Right lobe of liver (tissue), 6 donors: ENCODE data around the gene SLC37A2. TPM values are rescaled to one million over a fixed set of nuclear protein-coding genes. Genes with fewer than 3 reads are reported as not detected.
"Not testable (repeated sequence)": the region's sequence is repeated elsewhere in the genome, so short reads cannot be mapped to it uniquely, and the experiment has no call there.

Experiments
- ATAC-seq, 4 donors: fragments of 200-7000 bp; cut with Tn5 transposase; one replicate each; pipeline ENCODE4 v1.9.1; 2020; ENCODE audit warnings: mild to moderate bottlenecking in 4 of 4, moderate library complexity in 4 of 4
- DNase-seq, 3 donors: peaks; one replicate each; pipeline ENCODE4 v3.0.0-alpha.2; 2020
- H3K27ac ChIP-seq, 3 donors: fragments of 200-600 bp; one replicate each; pipeline ENCODE4 v1.8.0; 2022
- H3K27me3 ChIP-seq, 2 donors: fragments of 200-600 bp; one replicate each; pipeline ENCODE4 v1.8.0; 2022
- H3K36me3 ChIP-seq, 4 donors: fragments of 200-600 bp; sonication (generic) in 1 of 4; one replicate each; pipeline versions ENCODE4 v1.5.1 to v1.8.0; 2017 to 2022; ENCODE audit warnings: control low read depth in 1 of 4
- H3K4me1 ChIP-seq, 4 donors: fragments of 200-600 bp; sonication (generic) in 1 of 4; one replicate each; pipeline versions ENCODE4 v1.5.1 to v1.8.0; 2017 to 2022; ENCODE audit warnings: control low read depth in 1 of 4
- H3K4me3 ChIP-seq, 3 donors: fragments of 200-600 bp; one replicate each; pipeline ENCODE4 v1.8.0; 2022
- H3K9me3 ChIP-seq, 4 donors: fragments of 200-600 bp; sonication (generic) in 1 of 4; one replicate each; pipeline versions ENCODE4 v1.5.1 to v1.8.0; 2017 to 2022; ENCODE audit warnings: control low read depth in 1 of 4
- CTCF ChIP-seq, 4 donors: fragments of 200-600 bp in 3 of 4; fragments of 450-650 bp in 1 of 4; IDR thresholded peaks; one replicate each; pipeline versions ENCODE4 v1.5.1 to v1.8.0; 2016 to 2022; ENCODE audit warnings: antibody characterized with exemption in 4 of 4, mild to moderate bottlenecking in 2 of 4
- POLR2A ChIP-seq: fragments of 450-650 bp; IDR thresholded peaks from one replicate; pipeline ENCODE4 v1.6.1; 2017; ENCODE audit warnings: antibody characterized with exemption, mild to moderate bottlenecking
- WGBS: methylation state at CpG from one replicate; pipeline ENCODE4 v1.1.6; 2018; ENCODE audit warnings: low coverage, low lambda C conversion rate; ENCODE audit not compliant: insufficient coverage; ENCODE audit errors: missing lambda C conversion rate; 5-methylcytosine and 5-hydroxymethylcytosine counted together
- intact Hi-C, 2 donors: fragments of 100-400 bp; cut with DNase I; formaldehyde crosslinking; loops; one replicate each; pipeline versions ENCODE4 v1.11.2 to v1.14.1; 2022
- total RNA-seq, 6 experiments: library from RNA; depleted of rRNA in 2 of 6; stranded (reverse); fragments of >200 nt in 2 of 6; fragmentation: NEBNext Ultra II Directional in 3 of 6; extraction: Animal tissue kit (Norgen Biotek cat#: 25700) in 3 of 6; gene quantifications; one replicate each; pipeline versions ENCODE4 v1.1.0 to v1.2.4, GENCODE V29; 2016 to 2023
- donor health status: DM: no; HTN: yes; CAD: no.
- donor health status: DM: no; HTN: no; CAD: no.
- donor health status: DM: no; HTN: no; CAD: no.
- donor health status: DM: no; HTN: yes; CAD: no.
- donor health status: DM: no; HTN: yes; CAD: no.

The SLC37A2 gene
- total RNA-seq, 6 experiments from 2014 or later: 3.4 to 14.2 (median 4.7) TPM

- no peak for TF ChIP-seq CTCF (IDR thresholded peaks at IDR 0.05)
- TF ChIP-seq POLR2A: no peak
- H3K27ac ChIP-seq: no peak overlapping the region
- no peaks in the 10 kb centered on the region for H3K27me3 ChIP-seq
- no peaks in the 10 kb centered on the region for H3K4me1 ChIP-seq
- intact Hi-C loops: loop anchor here in 1 of 2 donors (10.0 kb wide), 2 partner anchors 58 to 318 kb away; no protein-coding TSS in a partner anchor
- DNase-seq (no peak), ATAC-seq (no peak)
- no peaks in the 10 kb centered on the region for H3K36me3 ChIP-seq
- H3K9me3 ChIP-seq: no peaks in the 10 kb centered on the region
- 93% methylated on average over 4 of the region's 14 CpGs for WGBS
- H3K4me3 ChIP-seq: no peak overlapping the region
Measured at GRCh38 chr11:125086633-125087296, 23.7 kb downstream of the SLC37A2 start.

DNA sequence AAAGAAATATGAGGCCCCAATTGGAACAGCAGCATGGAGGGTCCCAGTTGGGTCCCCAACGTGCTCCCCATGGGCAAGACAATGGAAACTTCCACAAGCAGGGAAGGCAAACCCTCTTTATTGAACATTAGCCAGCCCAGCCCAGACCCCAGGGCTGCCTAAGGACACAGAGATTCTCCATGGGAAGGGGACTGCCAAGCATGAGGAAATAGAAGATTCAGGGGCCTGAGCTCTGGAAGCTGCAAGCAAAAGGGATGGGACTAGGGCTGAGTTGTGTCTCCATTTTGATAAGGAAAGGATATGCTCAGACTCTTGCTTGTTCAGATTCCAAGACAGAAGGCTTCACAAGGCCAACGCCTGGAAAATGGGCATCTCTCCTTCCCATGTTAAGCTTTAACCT is 25.0 kb downstream of the SLC37A2 start:
- no peak for TF ChIP-seq POLR2A
- TF ChIP-seq CTCF (IDR thresholded peaks at IDR 0.05): no peak
- no peaks in the 10 kb centered on the region for H3K36me3 ChIP-seq
- WGBS: 83% methylated on average over 2 of the region's 2 CpGs

GRCh38 chr11:125088576-125089455 is 25.7 kb downstream of the SLC37A2 start:
- no peak overlapping the region for H3K27ac ChIP-seq
- DNase-seq (no peak), ATAC-seq (no peak)
- H3K36me3 ChIP-seq: no peaks in the 10 kb centered on the region
- 76% methylated on average over 4 of the region's 20 CpGs for WGBS
- H3K4me1 ChIP-seq: no peaks in the 10 kb centered on the region
- no peak for TF ChIP-seq CTCF (IDR thresholded peaks at IDR 0.05)
- TF ChIP-seq POLR2A: no peak
- intact Hi-C loops: loop anchor here in 1 of 2 donors (10.0 kb wide), 2 partner anchors 56 to 316 kb away; no protein-coding TSS in a partner anchor
- no peak overlapping the region for H3K4me3 ChIP-seq
- H3K9me3 ChIP-seq: no peaks in the 10 kb centered on the region
- no peaks in the 10 kb centered on the region for H3K27me3 ChIP-seq

More for the DNA sequence above, 25.0 kb downstream of the SLC37A2 start:
- no peaks in the 10 kb centered on the region for H3K9me3 ChIP-seq
- H3K27me3 ChIP-seq: no peaks in the 10 kb centered on the region
- no peak overlapping the region for H3K27ac ChIP-seq
- H3K4me3 ChIP-seq: no peak overlapping the region
- intact Hi-C loops: loop anchor here in 1 of 2 donors (10.0 kb wide), 2 partner anchors 57 to 317 kb away; no protein-coding TSS in a partner anchor
- H3K4me1 ChIP-seq: no peaks in the 10 kb centered on the region
- ATAC-seq (no peak), DNase-seq (no peak)

- not testable (repeated sequence) for ATAC-seq, H3K9me3 ChIP-seq, H3K27ac ChIP-seq, DNase-seq, H3K36me3 ChIP-seq, H3K4me3 ChIP-seq, H3K4me1 ChIP-seq, H3K27me3 ChIP-seq
- intact Hi-C loops: loop anchor here in 1 of 2 donors (10.0 kb wide), 2 partner anchors 55 to 315 kb away; no protein-coding TSS in a partner anchor
- WGBS: 67% methylated on average over 1 of the region's 31 CpGs
Measured at GRCh38 chr11:125089481-125089880, 26.4 kb downstream of the SLC37A2 start.

DNA sequence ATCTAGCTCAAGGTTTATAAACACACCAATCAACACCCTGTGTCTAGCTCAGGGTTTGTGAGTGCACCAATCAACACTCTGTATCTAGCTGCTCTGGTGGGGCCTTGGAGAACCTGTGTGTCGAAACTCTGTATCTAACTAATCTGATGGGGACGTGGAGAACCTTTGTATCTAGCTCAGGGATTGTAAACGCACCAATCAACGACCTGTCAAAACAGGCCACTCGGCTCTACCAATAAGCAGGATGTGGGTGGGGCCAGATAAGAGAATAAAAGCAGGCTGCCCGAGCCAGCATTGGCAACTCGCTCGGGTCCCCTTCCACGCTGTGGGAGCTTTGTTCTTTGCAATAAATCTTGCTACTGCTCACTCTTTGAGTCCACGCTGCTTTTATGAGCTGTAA is 27.0 kb downstream of the SLC37A2 start:
- DNase-seq, H3K4me1 ChIP-seq, intact Hi-C loops, H3K4me3 ChIP-seq, H3K36me3 ChIP-seq, H3K9me3 ChIP-seq, H3K27ac ChIP-seq, H3K27me3 ChIP-seq, ATAC-seq: not testable (repeated sequence)
- 84% methylated on average over 7 of the region's 10 CpGs for WGBS
